ENCODE results near the gene DDO. TPM values are rescaled to one million over a fixed set of nuclear protein-coding genes. Genes with fewer than 3 reads are reported as not detected.

DDO gene
- total RNA-seq, 4 donors from 2014 or later = 1.8 to 3.5 (median 2.4) TPM

GRCh38 chr6:110378552-110378951 is 36.8 kb downstream of the DDO start:
- Histone ChIP-seq H3K27me3 (no peaks in the 10 kb centered on the region), H3K9me3 (no peaks in the 10 kb centered on the region), H3K4me3 (no peak overlapping the region), H3K36me3 (no peaks in the 10 kb centered on the region), H3K4me1 (no peaks in the 10 kb centered on the region), H3K27ac (no peak overlapping the region)
- intact Hi-C loops (cut with DNase I; ENCODE audit: low total_unique reads) (no loop called here), in situ Hi-C loops (cut with MboI; ENCODE audit: low sequenced_read_pairs in 4 of 4) (loop anchor here in 1 of 4 donors (25.0 kb wide), 2 partner anchors 666 to 841 kb away; no protein-coding TSS in a partner anchor)
- TF ChIP-seq CTCF (IDR thresholded peaks at IDR 0.05 in 4 of 5, conservative IDR thresholded peaks at IDR 0.05 in 1 of 5) = no peak
- no peak for TF ChIP-seq POLR2A (IDR thresholded peaks at IDR 0.05)
- ATAC-seq = no peak
- no peak for DNase-seq

GRCh38 chr6:110369066-110369465 is 46.3 kb downstream of the DDO start:
- no peaks in the 10 kb centered on the region for H3K36me3 ChIP-seq
- in situ Hi-C loops (cut with MboI; ENCODE audit: low sequenced_read_pairs in 4 of 4) (no loop called here), intact Hi-C loops (cut with DNase I; ENCODE audit: low total_unique reads) (no loop called here)
- no peak overlapping the region for H3K27ac ChIP-seq
- H3K4me1 ChIP-seq = no peaks in the 10 kb centered on the region
- H3K27me3 ChIP-seq = no peaks in the 10 kb centered on the region
- no peaks in the 10 kb centered on the region for H3K9me3 ChIP-seq
- TF ChIP-seq CTCF (IDR thresholded peaks at IDR 0.05 in 4 of 5, conservative IDR thresholded peaks at IDR 0.05 in 1 of 5) = no peak
- TF ChIP-seq POLR2A (IDR thresholded peaks at IDR 0.05) = no peak
- DNase-seq (no peak), ATAC-seq (no peak)
- H3K4me3 ChIP-seq = no peak overlapping the region

- Histone ChIP-seq H3K27me3 (no peaks in the 10 kb centered on the region), H3K9me3 (no peaks in the 10 kb centered on the region), H3K4me3 (no peak overlapping the region), H3K27ac (no peak overlapping the region), H3K4me1 (no peaks in the 10 kb centered on the region), H3K36me3 (no peaks in the 10 kb centered on the region)
- intact Hi-C loops (cut with DNase I; ENCODE audit: low total_unique reads) (no loop called here), in situ Hi-C loops (cut with MboI; ENCODE audit: low sequenced_read_pairs in 4 of 4) (no loop called here)
- no peak for TF ChIP-seq POLR2A (IDR thresholded peaks at IDR 0.05)
- TF ChIP-seq CTCF (IDR thresholded peaks at IDR 0.05 in 4 of 5, conservative IDR thresholded peaks at IDR 0.05 in 1 of 5) = no peak
- ATAC-seq (no peak), DNase-seq (no peak)
Measured at GRCh38 chr6:110368284-110368683, 47.1 kb downstream of the DDO start.

GRCh38 chr6:110367825-110368224 is 47.5 kb downstream of the DDO start:
- Histone ChIP-seq H3K27ac (no peak overlapping the region), H3K27me3 (no peaks in the 10 kb centered on the region), H3K36me3 (no peaks in the 10 kb centered on the region), H3K4me1 (no peaks in the 10 kb centered on the region), H3K9me3 (no peaks in the 10 kb centered on the region), H3K4me3 (no peak overlapping the region)
- DNase-seq = no peak
- no peak for ATAC-seq
- TF ChIP-seq POLR2A (IDR thresholded peaks at IDR 0.05) (no peak), CTCF (IDR thresholded peaks at IDR 0.05 in 4 of 5, conservative IDR thresholded peaks at IDR 0.05 in 1 of 5) (no peak)
- in situ Hi-C loops (cut with MboI; ENCODE audit: low sequenced_read_pairs in 4 of 4) (no loop called here), intact Hi-C loops (cut with DNase I; ENCODE audit: low total_unique reads) (no loop called here)

GRCh38 chr6:110366975-110367374 is 48.4 kb downstream of the DDO start:
- intact Hi-C loops (cut with DNase I; ENCODE audit: low total_unique reads) = no loop called here
- Histone ChIP-seq H3K4me3 (no peak overlapping the region), H3K4me1 (no peaks in the 10 kb centered on the region), H3K27me3 (no peaks in the 10 kb centered on the region), H3K27ac (no peak overlapping the region), H3K36me3 (no peaks in the 10 kb centered on the region), H3K9me3 (no peaks in the 10 kb centered on the region)
- no peak for TF ChIP-seq CTCF (IDR thresholded peaks at IDR 0.05 in 4 of 5, conservative IDR thresholded peaks at IDR 0.05 in 1 of 5)
- no peak for TF ChIP-seq POLR2A (IDR thresholded peaks at IDR 0.05)
- in situ Hi-C loops (cut with MboI; ENCODE audit: low sequenced_read_pairs in 4 of 4) = no loop called here
- ATAC-seq (no peak), DNase-seq (no peak)
